Progenitor cell of endocrine pancreas (in vitro differentiated cells): ENCODE data around the gene ZNF354B. TPM values are rescaled to one million over a fixed set of nuclear protein-coding genes. Genes with fewer than 3 reads are reported as not detected.
"Not testable (repeated sequence)": the region's sequence is repeated elsewhere in the genome, so short reads cannot be mapped to it uniquely, and the experiment has no call there.

Experiments
- DNase-seq: peaks from one replicate; pipeline ENCODE4 v3.0.0; 2021; ENCODE audit warnings: low spot score; ENCODE audit not compliant: unreplicated experiment
- H3K27ac Mint-ChIP-seq: 2 replicates; pipeline ENCODE4 v1.8.0; 2021; ENCODE audit warnings: mild to moderate bottlenecking, moderate library complexity, mixed read lengths
- H3K27me3 Mint-ChIP-seq: 2 replicates; pipeline ENCODE4 v1.8.0; 2021; ENCODE audit warnings: mixed read lengths
- H3K36me3 Mint-ChIP-seq: 2 replicates; pipeline ENCODE4 v1.8.0; 2022; ENCODE audit warnings: mixed read lengths; ENCODE audit not compliant: insufficient read depth
- H3K4me1 Mint-ChIP-seq: 2 replicates; pipeline ENCODE4 v1.8.0; 2021; ENCODE audit warnings: low read depth, mixed read lengths
- H3K4me3 Mint-ChIP-seq: 2 replicates; pipeline ENCODE4 v1.8.0; 2021; ENCODE audit warnings: low read depth, mild to moderate bottlenecking, moderate library complexity, mixed read lengths
- H3K9me3 Mint-ChIP-seq: 2 replicates; pipeline ENCODE4 v1.8.0; 2021; ENCODE audit warnings: low read depth, mixed read lengths
- total RNA-seq: library from RNA; stranded (reverse); gene quantifications from 2 replicates; pipeline ENCODE4 v1.2.1, GENCODE V29; 2021
- TF ChIP-seq, protein P1 (sequence below): fragments of 200-600 bp; sonication (generic); IDR thresholded peaks from one replicate; pipeline ENCODE4 v1.5.0; 2021; ENCODE audit warnings: antibody characterized with exemption, mild to moderate bottlenecking; ENCODE audit not compliant: unreplicated experiment

The ZNF354B gene
- total RNA-seq, 1 donor from 2014 or later = 27.2 TPM

DNA sequence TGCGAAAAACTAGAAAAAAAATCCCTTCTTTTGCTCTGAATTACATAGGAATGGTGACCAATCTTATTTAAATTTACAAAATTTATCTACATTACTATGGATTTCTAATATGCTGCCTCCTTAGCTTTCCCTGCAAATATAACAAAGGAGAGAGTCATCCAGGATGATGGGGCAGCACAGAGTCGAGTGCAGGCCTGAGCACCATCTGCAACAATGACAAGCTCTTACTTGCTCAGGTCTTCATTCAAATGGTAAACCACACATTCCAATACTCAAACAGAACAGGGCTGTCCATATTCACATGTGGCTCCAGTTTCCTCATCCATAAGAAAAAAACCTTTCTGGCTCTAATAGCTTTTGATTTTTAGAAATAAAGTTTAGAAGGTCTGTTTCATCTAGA, 33.5 kb upstream of the ZNF354B start:
- no peak for DNase-seq
- TF ChIP-seq, protein P1, sequence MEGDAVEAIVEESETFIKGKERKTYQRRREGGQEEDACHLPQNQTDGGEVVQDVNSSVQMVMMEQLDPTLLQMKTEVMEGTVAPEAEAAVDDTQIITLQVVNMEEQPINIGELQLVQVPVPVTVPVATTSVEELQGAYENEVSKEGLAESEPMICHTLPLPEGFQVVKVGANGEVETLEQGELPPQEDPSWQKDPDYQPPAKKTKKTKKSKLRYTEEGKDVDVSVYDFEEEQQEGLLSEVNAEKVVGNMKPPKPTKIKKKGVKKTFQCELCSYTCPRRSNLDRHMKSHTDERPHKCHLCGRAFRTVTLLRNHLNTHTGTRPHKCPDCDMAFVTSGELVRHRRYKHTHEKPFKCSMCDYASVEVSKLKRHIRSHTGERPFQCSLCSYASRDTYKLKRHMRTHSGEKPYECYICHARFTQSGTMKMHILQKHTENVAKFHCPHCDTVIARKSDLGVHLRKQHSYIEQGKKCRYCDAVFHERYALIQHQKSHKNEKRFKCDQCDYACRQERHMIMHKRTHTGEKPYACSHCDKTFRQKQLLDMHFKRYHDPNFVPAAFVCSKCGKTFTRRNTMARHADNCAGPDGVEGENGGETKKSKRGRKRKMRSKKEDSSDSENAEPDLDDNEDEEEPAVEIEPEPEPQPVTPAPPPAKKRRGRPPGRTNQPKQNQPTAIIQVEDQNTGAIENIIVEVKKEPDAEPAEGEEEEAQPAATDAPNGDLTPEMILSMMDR = no peak
- Mint-ChIP-seq H3K27me3 (peaks cover 13% of the 10 kb centered on the region), H3K4me3 (no peak overlapping the region), H3K36me3 (no peaks in the 10 kb centered on the region), H3K9me3 (peaks cover 3% of the 10 kb centered on the region), H3K4me1 (no peaks in the 10 kb centered on the region), H3K27ac (no peak overlapping the region)

DNA sequence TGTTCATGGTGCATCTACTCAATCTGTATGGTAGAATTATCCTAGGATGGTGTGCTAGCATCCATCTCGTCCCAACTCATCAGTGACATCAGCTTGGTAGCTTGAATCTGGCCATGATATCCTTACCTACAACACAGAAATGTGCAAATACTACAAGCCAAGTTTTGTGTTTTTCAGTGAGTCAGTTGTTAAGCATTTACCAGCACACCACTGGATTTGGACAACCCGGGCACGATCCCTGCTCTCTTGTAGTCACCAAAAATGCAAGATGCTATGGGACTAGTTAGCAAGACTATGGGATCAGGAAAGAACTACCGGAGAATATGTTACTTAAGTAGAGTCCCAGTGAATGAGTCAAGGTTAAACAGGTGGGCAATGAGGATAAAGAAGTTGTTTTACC, 32.1 kb upstream of the ZNF354B start:
- H3K4me1 Mint-ChIP-seq = peaks cover 3% of the 10 kb centered on the region
- no peak overlapping the region for H3K4me3 Mint-ChIP-seq
- H3K9me3 Mint-ChIP-seq = no peaks in the 10 kb centered on the region
- TF ChIP-seq, protein P1 = no peak
- no peaks in the 10 kb centered on the region for H3K36me3 Mint-ChIP-seq
- DNase-seq = no peak
- peaks cover 13% of the 10 kb centered on the region for H3K27me3 Mint-ChIP-seq
- no peak overlapping the region for H3K27ac Mint-ChIP-seq

DNA sequence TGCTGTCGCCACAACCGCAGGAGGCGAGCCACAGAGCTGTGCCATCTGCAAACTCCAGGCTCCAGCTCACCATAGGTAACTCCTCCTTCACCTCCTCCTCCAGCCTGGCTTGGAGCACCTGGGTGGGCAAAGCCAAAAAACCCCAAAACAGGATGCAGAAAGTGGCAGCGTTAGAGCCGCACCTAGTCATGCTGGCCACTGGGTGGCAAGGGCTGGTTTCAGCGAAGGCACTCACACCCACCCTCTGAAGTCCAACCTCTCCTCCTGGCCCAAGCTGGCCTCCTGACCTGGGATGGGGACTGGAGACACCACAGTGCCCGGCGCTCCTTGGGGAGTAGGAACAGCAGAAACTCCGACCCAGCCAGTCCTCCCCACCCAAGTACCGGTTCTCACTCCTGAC, 28.7 kb upstream of the ZNF354B start:
- H3K4me3 Mint-ChIP-seq = no peak overlapping the region
- H3K27me3 Mint-ChIP-seq = peaks cover 13% of the 10 kb centered on the region
- peaks cover 6% of the 10 kb centered on the region for H3K9me3 Mint-ChIP-seq
- TF ChIP-seq, protein P1 = peak; percentile 16
- H3K36me3 Mint-ChIP-seq = no peaks in the 10 kb centered on the region
- no peak overlapping the region for H3K27ac Mint-ChIP-seq
- DNase-seq = no peak
- peaks cover 3% of the 10 kb centered on the region for H3K4me1 Mint-ChIP-seq

DNA sequence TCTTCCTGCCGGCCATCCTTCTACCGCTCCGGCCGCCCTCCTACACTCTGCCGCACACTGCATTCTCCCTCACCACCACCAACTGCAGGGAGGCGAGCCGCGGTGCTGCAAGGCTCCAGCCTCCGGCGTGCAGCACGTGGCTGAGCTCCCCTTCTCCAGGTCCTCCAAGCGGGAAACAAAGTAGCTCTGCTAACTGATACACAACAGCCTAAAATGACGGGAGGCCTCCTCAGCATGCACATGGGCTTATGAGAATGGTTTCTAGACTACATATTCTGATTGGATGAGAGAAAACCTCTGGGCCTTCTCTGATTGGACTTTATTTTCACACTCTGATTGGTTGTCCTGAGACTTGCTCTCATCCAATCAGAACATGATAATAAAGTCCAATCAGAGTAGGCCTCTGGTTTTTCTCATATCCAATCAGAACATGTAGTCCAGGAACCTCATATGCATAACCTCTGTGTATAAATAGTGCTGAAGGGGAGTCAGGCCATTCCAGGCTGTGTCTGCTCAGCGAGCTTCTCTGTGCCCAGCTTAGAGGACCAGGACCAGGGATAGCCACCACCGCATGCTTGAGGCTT, 27.0 kb upstream of the ZNF354B start:
- Mint-ChIP-seq H3K27ac (no peak overlapping the region), H3K36me3 (no peaks in the 10 kb centered on the region), H3K4me3 (no peak overlapping the region), H3K4me1 (peaks cover 3% of the 10 kb centered on the region), H3K9me3 (peaks cover 9% of the 10 kb centered on the region), H3K27me3 (peaks cover 13% of the 10 kb centered on the region)
- TF ChIP-seq, protein P1 = no peak
- DNase-seq = no peak

DNA sequence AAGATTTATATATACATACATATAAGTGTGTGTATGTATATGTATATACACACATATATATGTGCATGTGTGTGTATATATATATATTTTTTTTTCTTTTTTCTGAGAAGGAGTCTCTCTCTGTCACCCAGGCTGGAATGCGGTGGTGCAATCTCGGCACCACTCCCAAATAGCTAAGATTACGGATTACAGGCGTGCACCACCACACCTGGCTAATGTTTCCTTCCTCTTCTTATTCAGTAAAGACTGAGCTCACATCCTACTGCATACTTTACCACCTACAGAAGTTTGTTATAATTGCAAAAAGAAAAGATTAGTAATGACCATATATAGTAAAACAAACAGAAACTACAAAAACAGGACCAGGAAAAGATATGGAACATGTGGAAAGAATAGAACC, 23.1 kb upstream of the ZNF354B start:
- Mint-ChIP-seq H3K27ac (no peak overlapping the region), H3K27me3 (peaks cover 3% of the 10 kb centered on the region), H3K36me3 (no peaks in the 10 kb centered on the region), H3K4me3 (no peak overlapping the region), H3K9me3 (peaks cover 9% of the 10 kb centered on the region), H3K4me1 (peaks cover 3% of the 10 kb centered on the region)
- TF ChIP-seq, protein P1 = no peak
- DNase-seq = no peak

DNA sequence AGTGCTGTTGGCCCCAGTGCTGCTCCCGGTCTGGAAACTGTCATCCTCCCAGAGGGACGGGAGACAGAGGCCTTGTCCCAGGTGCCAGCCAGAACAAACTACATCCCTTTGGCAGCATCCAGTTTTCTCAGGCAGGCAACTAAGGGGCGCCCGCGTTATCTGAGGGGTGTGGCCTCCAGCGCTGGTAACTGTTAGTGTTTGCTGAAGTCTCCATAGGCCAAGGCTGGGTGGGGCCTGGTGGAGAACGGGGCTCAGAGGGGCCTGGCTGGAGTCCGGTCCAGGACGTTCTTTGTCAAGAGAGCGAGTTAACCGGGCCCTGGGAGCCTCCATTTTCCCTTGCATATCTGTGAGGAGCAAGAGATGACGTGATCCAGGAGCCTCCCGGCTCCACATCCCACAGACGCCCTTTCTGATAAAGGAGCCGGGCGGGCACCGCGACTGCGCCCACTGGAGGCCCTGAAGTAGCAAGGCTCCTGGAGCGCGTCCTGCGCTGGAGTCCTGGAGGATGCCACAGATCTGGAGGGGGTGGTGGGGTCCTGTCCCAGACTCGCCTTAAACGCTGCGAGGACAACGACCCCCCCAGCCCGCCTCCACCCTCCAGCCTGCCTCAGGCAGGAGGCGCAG, 20.9 kb upstream of the ZNF354B start:
- not testable (repeated sequence) for DNase-seq, H3K9me3 Mint-ChIP-seq

More for the DNA sequence above, 20.9 kb upstream of the ZNF354B start:
- H3K27ac Mint-ChIP-seq, H3K36me3 Mint-ChIP-seq, H3K4me1 Mint-ChIP-seq, H3K4me3 Mint-ChIP-seq, H3K27me3 Mint-ChIP-seq: not testable (repeated sequence)
